ENCODE results near the gene PRKCB. TPM values are rescaled to one million over a fixed set of nuclear protein-coding genes. Genes with fewer than 3 reads are reported as not detected.

PRKCB gene
- total and polyA plus RNA-seq, 2 of the 8 experiments (the other 6 are each of a cell fraction or from before 2014, with no cell fraction given) = 7.1 to 12.1 TPM

DNA sequence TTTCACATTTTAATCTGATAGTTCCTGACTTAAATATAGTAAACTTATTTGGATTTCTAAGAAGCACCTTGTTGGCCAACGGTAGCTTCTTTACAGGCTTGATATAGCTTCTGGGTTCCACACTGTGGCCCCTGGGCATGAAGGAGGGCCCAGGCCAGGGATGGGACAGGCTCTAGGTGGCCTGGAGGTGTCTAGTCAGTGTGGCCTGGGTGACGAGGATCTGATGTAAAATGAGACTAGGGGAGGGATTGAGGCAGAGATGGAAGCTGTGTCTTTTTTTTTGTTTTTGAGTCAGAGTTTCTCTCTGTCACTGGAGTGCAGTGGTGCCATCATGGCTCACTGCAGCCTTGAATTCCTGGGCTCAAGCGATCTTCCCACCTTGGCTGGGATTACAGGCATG is 187.0 kb downstream of the PRKCB start:
- H3K14ac ChIP-seq (ENCODE audit: insufficient read length) = no peak overlapping the region
- no peaks in the 10 kb centered on the region for H4K20me1 ChIP-seq (replicated peaks in 1 of 2; ENCODE audit: control insufficient read depth in 1 of 2, insufficient read depth in 2 of 2, low read length in 2 of 2)
- no peak overlapping the region for H4K5ac ChIP-seq (ENCODE audit: insufficient read length, low read depth, low read length)
- no peak overlapping the region for H2BK120ac ChIP-seq (replicated peaks; ENCODE audit: low read depth, low read length)
- H3K4me1 ChIP-seq (replicated peaks in 1 of 4; ENCODE audit: control insufficient read depth in 3 of 4, insufficient read depth in 4 of 4, low read length in 3 of 4) = no peaks in the 10 kb centered on the region
- H3K4ac ChIP-seq (replicated peaks; ENCODE audit: insufficient read length, low read depth, low read length) = no peak overlapping the region
- no peaks in the 10 kb centered on the region for H3K36me3 ChIP-seq (ENCODE audit: control insufficient read depth in 2 of 4, insufficient read depth in 4 of 4, low read length in 3 of 4)
- H4K8ac ChIP-seq (ENCODE audit: extremely low read depth, insufficient read depth, low read length) = no peak overlapping the region
- WGBS, 2 experiments (ENCODE audit: extremely low coverage in 1 of 2, insufficient coverage in 1 of 2, insufficient read length in 1 of 2, insufficient replicate concordance in 2 of 2, low coverage in 1 of 2, low lambda C conversion rate in 2 of 2, missing lambda C conversion rate in 1 of 2) = 83% methylated on average over 3 of the region's 3 CpGs; no CpG with 5 or more reads in 1 of the 2 experiments
- no peak overlapping the region for H3K18ac ChIP-seq (ENCODE audit: extremely low read depth, low read length)
- no peak overlapping the region for H2BK20ac ChIP-seq (ENCODE audit: low read length)
- POLR2A ChIA-PET (ENCODE audit: partially characterized antibody) = interaction anchor here (0.6 kb wide), 1 partner anchor 10 kb away, joined by 3 read pairs; no protein-coding TSS in a partner anchor
- H2BK15ac ChIP-seq (ENCODE audit: low read length) = no peak overlapping the region
- no peak overlapping the region for H3K56ac ChIP-seq (replicated peaks; ENCODE audit: insufficient read length, low read depth, low read length)
- H3K27me3 ChIP-seq (replicated peaks in 1 of 4; ENCODE audit: control insufficient read depth in 3 of 4, extremely low read depth in 1 of 4, insufficient read depth in 3 of 4, low read length in 3 of 4) = no peaks in the 10 kb centered on the region
- no peak overlapping the region for H2AK5ac ChIP-seq (ENCODE audit: low read depth, low read length)
- no peak overlapping the region for H3K4me2 ChIP-seq (ENCODE audit: insufficient read depth in 1 of 2, low read depth in 2 of 2, low read length in 2 of 2)
- H3K9me3 ChIP-seq (ENCODE audit: insufficient read depth in 2 of 2, low read depth in 1 of 2, low read length in 1 of 2) = no peaks in the 10 kb centered on the region
- H2AFZ ChIP-seq (ENCODE audit: low read length) = no peak overlapping the region
- no peak overlapping the region for H3K4me3 ChIP-seq (ENCODE audit: extremely low read depth in 1 of 4, insufficient read depth in 2 of 4, low read depth in 3 of 4, low read length in 4 of 4)
- no peak overlapping the region for H4K91ac ChIP-seq (replicated peaks; ENCODE audit: insufficient read length, low read length)
- H3K23ac ChIP-seq (ENCODE audit: insufficient read length) = no peak overlapping the region
- peaks cover 1% of the 10 kb centered on the region; the same call in 1 of the 2 replicates for H3K23me2 ChIP-seq (ENCODE audit: low read depth, low read length)
- no peak overlapping the region for H3K27ac ChIP-seq (ENCODE audit: low read depth, low read length)
- FAIRE-seq (no peak), DNase-seq (ENCODE audit: low read depth in 1 of 2, low spot score in 2 of 2) (no peak)
- CTCF ChIA-PET (ENCODE audit: partially characterized antibody) = interaction anchor here (0.6 to 3.5 kb wide), 8 partner anchors 12 to 476 kb away, joined by 3 to 15 read pairs (median 3); no protein-coding TSS in a partner anchor
- TF ChIP-seq GTF2F1 (IDR thresholded peaks at IDR 0.05; ENCODE audit: borderline replicate concordance, low read depth, low read length) (no peak), RAD21 (IDR thresholded peaks at IDR 0.05 in 1 of 2, conservative IDR thresholded peaks at IDR 0.05 in 1 of 2; ENCODE audit: low read depth in 2 of 2, low read length in 2 of 2) (no peak), NANOG (IDR thresholded peaks at IDR 0.05; ENCODE audit: insufficient read depth, low read depth, low read length, poor library complexity, severe bottlenecking) (no peak), SRF (IDR thresholded peaks at IDR 0.05; ENCODE audit: low read depth, low read length) (no peak), SUZ12 (IDR thresholded peaks at IDR 0.05; ENCODE audit: low read length) (no peak), SP1 (IDR thresholded peaks at IDR 0.05; ENCODE audit: low read depth, low read length) (no peak), SIX5 (IDR thresholded peaks at IDR 0.05; ENCODE audit: low read depth, low read length) (no peak), HDAC6 (IDR thresholded peaks at IDR 0.05; ENCODE audit: low read depth, low read length) (no peak), RNF2 (IDR thresholded peaks at IDR 0.05; ENCODE audit: borderline replicate concordance, low read depth, low read length, missing control alignments, poor library complexity, severe bottlenecking) (no peak), RBBP5 (IDR thresholded peaks at IDR 0.05; ENCODE audit: borderline replicate concordance, low read depth, low read length) (no peak), ZNF274 (IDR thresholded peaks at IDR 0.05; ENCODE audit: borderline replicate concordance, extremely low read depth, low read length) (no peak)
- no peak overlapping the region for H2BK5ac ChIP-seq (ENCODE audit: low read depth, low read length)
- no peaks in the 10 kb centered on the region for H3K79me2 ChIP-seq (ENCODE audit: control insufficient read depth in 1 of 2, insufficient read depth in 2 of 2, low read length in 2 of 2)
- H2BK12ac ChIP-seq (ENCODE audit: low read depth, low read length) = no peak overlapping the region
- H3K9ac ChIP-seq (replicated peaks in 1 of 4; ENCODE audit: extremely low read depth in 1 of 4, low read depth in 3 of 4, low read length in 3 of 4) = no peak overlapping the region
- no peaks in the 10 kb centered on the region for H3K79me1 ChIP-seq (ENCODE audit: low read depth, low read length)
